HG02938 (cell line): ENCODE results near the gene EBF3.

ENCODE experiments used
- ATAC-seq: cut with Tn5 transposase; IDR thresholded peaks from one replicate; pipeline ENCODE4 v1.9.1; 2021; ENCODE audit warnings: mild to moderate bottlenecking, moderate library complexity; ENCODE audit not compliant: unreplicated experiment

Gene EBF3

GRCh38 chr10:129842031-129842430, 122.0 kb downstream of the EBF3 start:
- no peak for ATAC-seq

- no peak for ATAC-seq
Observed at GRCh38 chr10:129841590-129841989, 122.5 kb downstream of the EBF3 start.

- ATAC-seq, result no peak
Observed at GRCh38 chr10:129841071-129841470, 123.0 kb downstream of the EBF3 start.

- ATAC-seq, result no peak
Observed at GRCh38 chr10:129840196-129840590, 123.9 kb downstream of the EBF3 start.

GRCh38 chr10:129839285-129840195, 124.5 kb downstream of the EBF3 start:
- no peak for ATAC-seq

- no peak for ATAC-seq
Observed at GRCh38 chr10:129838794-129839193, 125.3 kb downstream of the EBF3 start.

GRCh38 chr10:129837909-129838582, 126.0 kb downstream of the EBF3 start:
- no peak for ATAC-seq

GRCh38 chr10:129836253-129836652, 127.8 kb downstream of the EBF3 start:
- ATAC-seq, result no peak

GRCh38 chr10:129833994-129834739, 129.9 kb downstream of the EBF3 start:
- no peak for ATAC-seq

- ATAC-seq, result no peak
Observed at GRCh38 chr10:129833468-129833950, 130.6 kb downstream of the EBF3 start.

- no peak for ATAC-seq
Observed at GRCh38 chr10:129832573-129833467, 131.3 kb downstream of the EBF3 start.

- ATAC-seq, result no peak
Observed at GRCh38 chr10:129831150-129831549, 132.9 kb downstream of the EBF3 start.

- ATAC-seq, result no peak
Observed at GRCh38 chr10:129825826-129826225, 138.2 kb downstream of the EBF3 start.

- no peak for ATAC-seq
Observed at GRCh38 chr10:129825221-129825620, 138.9 kb downstream of the EBF3 start.

- ATAC-seq, result no peak
Observed at GRCh38 chr10:129820451-129820850, 143.6 kb downstream of the EBF3 start.

- no peak for ATAC-seq
Observed at GRCh38 chr10:129816656-129817045, 147.4 kb downstream of the EBF3 start.

GRCh38 chr10:129815898-129816655, 148.0 kb downstream of the EBF3 start:
- no peak for ATAC-seq

- no peak for ATAC-seq
Observed at GRCh38 chr10:129814681-129815646, 149.1 kb downstream of the EBF3 start.
